Naive B cell (primary cell): ENCODE results near the gene OTOL1. TPM values are rescaled to one million over a fixed set of nuclear protein-coding genes. Genes with fewer than 3 reads are reported as not detected.

Source experiments
- ATAC-seq, 2 donors: fragments of 150-1000 bp; cut with Tn5 transposase; 2 replicates each; pipeline ENCODE4 v1.10.0; 2021; ENCODE audit warnings: low read depth in 2 of 2, mild to moderate bottlenecking in 2 of 2, moderate library complexity in 2 of 2
- DNase-seq: peaks from one replicate; pipeline ENCODE4 v3.0.0; 2022
- H3K27ac Mint-ChIP-seq, 6 donors: one replicate each; pipeline ENCODE4 v1.8.0; 2020 to 2022; ENCODE audit warnings: mild to moderate bottlenecking in 6 of 6, mixed read lengths in 6 of 6, moderate library complexity in 5 of 6, inconsistent platforms in 2 of 6
- H3K27me3 Mint-ChIP-seq, 3 donors: one replicate each; pipeline ENCODE4 v1.8.0; 2021 to 2022; ENCODE audit warnings: mixed read lengths in 3 of 3, mild to moderate bottlenecking in 1 of 3
- H3K36me3 Mint-ChIP-seq, 2 donors: one replicate each; pipeline ENCODE4 v1.8.0; 2020 to 2022; ENCODE audit warnings: mixed read lengths in 2 of 2, inconsistent platforms in 1 of 2, mild to moderate bottlenecking in 1 of 2
- H3K4me1 Mint-ChIP-seq, 3 donors: one replicate each; pipeline ENCODE4 v1.8.0; 2020 to 2022; ENCODE audit warnings: mixed read lengths in 3 of 3, inconsistent platforms in 1 of 3, mild to moderate bottlenecking in 1 of 3, moderate library complexity in 1 of 3
- H3K4me3 Mint-ChIP-seq, 8 donors: one replicate each; pipeline ENCODE4 v1.8.0; 2020 to 2022; ENCODE audit warnings: mild to moderate bottlenecking in 8 of 8, mixed read lengths in 8 of 8, moderate library complexity in 8 of 8, inconsistent platforms in 2 of 8
- H3K9me3 Mint-ChIP-seq, 7 donors: one replicate each; pipeline ENCODE4 v1.8.0; 2020 to 2022; ENCODE audit warnings: mixed read lengths in 7 of 7, mild to moderate bottlenecking in 5 of 7, inconsistent platforms in 2 of 7, moderate library complexity in 1 of 7
- polyA plus RNA-seq, 6 donors: library from polyadenylated mRNA; unstranded; fragments of 300-500 nt; fragmentation: Illumina TruSeq; gene quantifications; one replicate each; pipeline ENCODE4 v1.2.3, GENCODE V29; 2021; ENCODE audit warnings: low read depth in 6 of 6

OTOL1 gene
- polyA plus RNA-seq, 6 donors from 2014 or later = not detected

GRCh38 chr3:161551697-161552096 lies 55.1 kb downstream of the OTOL1 start:
- no peak overlapping the region for H3K4me3 Mint-ChIP-seq
- peak overlapping the region in 1 of 6 donors; percentile 38 for H3K27ac Mint-ChIP-seq
- ATAC-seq (no peak), DNase-seq (no peak)
- peaks cover 0 to 8% (median 5%) of the 10 kb centered on the region in 3 donors for H3K27me3 Mint-ChIP-seq
- peaks cover 0 to 1% (median 0%) of the 10 kb centered on the region in 7 donors for H3K9me3 Mint-ChIP-seq
- no peaks in the 10 kb centered on the region for H3K36me3 Mint-ChIP-seq
- H3K4me1 Mint-ChIP-seq = no peaks in the 10 kb centered on the region

GRCh38 chr3:161552984-161553560 lies 56.5 kb downstream of the OTOL1 start:
- ATAC-seq (no peak), DNase-seq (no peak)
- H3K27me3 Mint-ChIP-seq = peaks cover 0 to 8% (median 5%) of the 10 kb centered on the region in 3 donors
- H3K4me1 Mint-ChIP-seq = no peaks in the 10 kb centered on the region
- H3K4me3 Mint-ChIP-seq = no peak overlapping the region
- no peaks in the 10 kb centered on the region for H3K36me3 Mint-ChIP-seq
- no peak overlapping the region for H3K27ac Mint-ChIP-seq
- H3K9me3 Mint-ChIP-seq = peaks cover 0 to 1% (median 0%) of the 10 kb centered on the region in 7 donors

Other genes with a start within 250 kb of the OTOL1 start
- under 1 TPM in 1 of 6 donors, not detected in 5; 0.23 TPM for gene SPTSSB, start 125.3 kb upstream of the OTOL1 start, polyA plus RNA-seq